D721Med (cell line): ENCODE results near the gene TRPC4AP.
"Not testable (repeated sequence)": the region's sequence is repeated elsewhere in the genome, so short reads cannot be mapped to it uniquely, and the experiment has no call there.

Source experiments
- DNase-seq: peaks from one replicate; pipeline ENCODE4 v3.0.0; 2011; ENCODE audit warnings: low spot score; ENCODE audit not compliant: insufficient read length
- FAIRE-seq: peaks from 2 replicates; lab custom pipeline; 2011; peaks lifted over from hg19 to GRCh38; lab: Jason Lieb, UNC
- CTCF ChIP-seq: IDR thresholded peaks from 2 replicates; pipeline ENCODE4 v1.5.1; 2012; ENCODE audit warnings: mild to moderate bottlenecking, control low read depth; ENCODE audit not compliant: insufficient read depth; ENCODE audit errors: missing control alignments

TRPC4AP gene

GRCh38 chr20:35055445-35056276 is 36.9 kb downstream of the TRPC4AP start:
- TF ChIP-seq CTCF, result no peak
- FAIRE-seq, result no peak
- DNase-seq, result no peak

- no peak for TF ChIP-seq CTCF
- no peak for FAIRE-seq
Observed at GRCh38 chr20:35054814-35055213, 37.8 kb downstream of the TRPC4AP start.

DNA sequence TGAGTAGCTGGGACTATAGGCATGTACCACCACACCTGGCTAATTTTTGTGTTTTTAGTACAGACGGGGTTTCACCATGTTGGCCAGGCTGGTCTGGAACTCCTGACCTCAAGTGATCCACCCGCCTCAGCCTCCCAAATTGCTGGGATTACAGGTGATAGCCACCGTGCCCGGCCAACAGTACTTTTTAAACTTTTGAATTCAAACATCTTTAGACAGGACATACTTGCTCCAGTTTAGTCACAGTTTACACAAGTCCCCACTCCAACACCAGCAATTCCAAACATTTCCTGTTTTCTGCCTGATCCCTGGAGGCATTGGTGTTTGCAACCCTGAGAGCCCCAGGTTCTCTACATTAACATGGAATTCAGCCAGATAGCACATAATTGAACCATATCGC is 40.0 kb downstream of the TRPC4AP start:
- not testable (repeated sequence) for DNase-seq, FAIRE-seq

More at GRCh38 chr20:35054814-35055213, 37.8 kb downstream of the TRPC4AP start:
- no peak for DNase-seq

DNA sequence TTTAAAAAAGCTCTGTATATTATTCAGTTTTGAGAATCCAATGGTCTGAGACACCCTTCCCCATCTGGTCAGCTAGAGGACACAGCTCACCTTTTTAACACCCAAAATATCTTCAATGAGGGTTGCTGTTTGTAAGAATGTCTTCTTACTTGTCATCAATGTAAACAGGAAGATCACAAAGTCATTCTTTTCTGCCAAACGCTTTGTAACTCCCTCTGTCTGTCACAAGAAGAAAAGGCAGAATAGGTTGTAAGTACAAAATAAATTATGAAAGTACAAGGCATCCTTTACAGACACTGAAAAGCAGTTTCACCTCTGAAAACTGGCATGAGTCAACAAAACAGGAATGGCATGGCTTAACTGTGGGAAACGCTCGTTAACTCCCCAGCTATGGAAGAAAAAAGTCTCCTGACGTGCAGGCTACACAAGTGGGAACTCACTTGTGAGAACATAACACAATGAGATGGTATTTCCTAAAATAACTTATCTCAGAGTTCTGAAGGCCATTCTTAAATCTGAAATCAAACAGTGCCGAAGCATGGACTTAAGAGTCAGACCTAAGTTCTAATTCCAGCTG is 42.7 kb downstream of the TRPC4AP start:
- DNase-seq, result no peak
- FAIRE-seq, result no peak
- TF ChIP-seq CTCF, result no peak

DNA sequence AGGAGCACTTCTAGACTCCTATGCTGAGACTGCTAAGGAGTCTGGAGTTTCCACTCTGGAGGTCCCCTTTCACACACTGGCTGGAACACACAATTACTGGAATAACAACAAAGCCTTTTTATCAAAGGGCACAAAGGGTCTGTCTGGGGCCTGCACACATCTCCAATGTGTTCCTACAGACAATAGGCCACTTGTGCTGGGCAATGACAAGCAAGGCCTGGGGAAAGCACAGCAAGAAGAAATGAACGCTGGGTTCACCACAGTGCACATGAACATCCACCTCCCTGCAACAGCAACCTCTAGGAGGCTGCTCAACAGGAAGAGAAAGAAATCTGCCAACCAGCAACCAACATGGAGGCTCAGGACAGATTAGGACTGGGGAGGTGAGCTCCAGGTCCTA is 43.9 kb downstream of the TRPC4AP start:
- no peak for DNase-seq
- no peak for FAIRE-seq
- no peak for TF ChIP-seq CTCF

DNA sequence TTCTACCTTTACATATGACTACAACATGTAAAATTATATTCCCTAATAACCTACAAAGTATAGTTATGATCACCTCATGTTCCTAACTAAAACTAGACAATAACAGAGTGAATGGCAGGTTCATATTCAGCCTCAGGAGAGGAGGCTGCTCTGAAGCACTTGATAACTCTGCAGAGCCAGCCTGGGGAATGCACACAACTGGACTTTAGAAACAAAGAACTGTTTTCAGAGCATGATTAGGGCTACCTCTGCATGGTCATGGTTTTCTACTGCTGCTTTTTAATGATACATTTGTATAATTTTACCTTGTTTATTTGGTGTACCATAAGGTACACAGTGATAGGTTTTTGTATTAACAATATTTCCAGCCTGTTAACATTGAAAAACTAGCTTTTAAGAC is 50.3 kb downstream of the TRPC4AP start:
- no peak for TF ChIP-seq CTCF
- DNase-seq, result no peak
- FAIRE-seq, result no peak

GRCh38 chr20:35040646-35041045 is 52.0 kb downstream of the TRPC4AP start:
- FAIRE-seq (no peak), DNase-seq (no peak)
- TF ChIP-seq CTCF, result no peak
